ENCODE data around the gene EXOC3.

The EXOC3 gene

DNA sequence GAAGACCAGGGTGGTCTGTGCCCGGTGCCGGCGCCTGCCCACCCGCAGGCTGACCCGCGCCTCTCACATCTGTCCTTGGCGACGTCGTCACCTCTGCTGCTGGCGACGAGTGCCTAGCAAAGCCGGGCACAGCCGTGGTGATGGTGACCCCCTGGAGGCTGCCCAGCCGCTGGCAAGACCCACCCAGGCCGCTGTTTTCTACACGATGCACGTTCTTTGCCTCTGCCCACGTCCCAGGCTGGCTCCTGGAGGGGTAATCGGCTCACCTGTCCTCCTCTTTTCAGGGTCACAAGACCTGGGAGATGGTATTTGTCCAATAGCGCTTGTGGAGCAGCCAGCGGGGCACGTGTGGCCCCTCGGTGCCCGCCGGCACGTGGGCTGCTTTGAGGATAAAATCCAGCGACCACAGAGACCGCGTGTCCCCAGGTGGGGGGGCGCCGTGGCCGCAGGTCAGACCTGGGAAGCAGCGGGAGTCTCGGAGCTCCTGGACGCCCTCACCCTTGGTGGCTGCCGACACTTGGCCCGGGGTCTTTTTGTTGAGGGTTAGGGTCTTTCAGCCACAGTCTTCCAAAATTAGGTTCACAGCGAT is 51.8 kb downstream of the EXOC3 start:
- H3K9ac ChIP-seq (ENCODE audit: low read length), result no peak overlapping the region
- H3K4me3 ChIP-seq (ENCODE audit: low read depth, low read length, poor library complexity, severe bottlenecking), result no peak overlapping the region
- no peak overlapping the region for H3K27ac ChIP-seq (ENCODE audit: low read depth, low read length, poor library complexity, severe bottlenecking)
- H3K4me2 ChIP-seq (ENCODE audit: low read length), result no peak overlapping the region
- no peak for TF ChIP-seq EZH2 (IDR thresholded peaks at IDR 0.05; ENCODE audit: borderline replicate concordance, low read length)
- TF ChIP-seq, protein P1, sequence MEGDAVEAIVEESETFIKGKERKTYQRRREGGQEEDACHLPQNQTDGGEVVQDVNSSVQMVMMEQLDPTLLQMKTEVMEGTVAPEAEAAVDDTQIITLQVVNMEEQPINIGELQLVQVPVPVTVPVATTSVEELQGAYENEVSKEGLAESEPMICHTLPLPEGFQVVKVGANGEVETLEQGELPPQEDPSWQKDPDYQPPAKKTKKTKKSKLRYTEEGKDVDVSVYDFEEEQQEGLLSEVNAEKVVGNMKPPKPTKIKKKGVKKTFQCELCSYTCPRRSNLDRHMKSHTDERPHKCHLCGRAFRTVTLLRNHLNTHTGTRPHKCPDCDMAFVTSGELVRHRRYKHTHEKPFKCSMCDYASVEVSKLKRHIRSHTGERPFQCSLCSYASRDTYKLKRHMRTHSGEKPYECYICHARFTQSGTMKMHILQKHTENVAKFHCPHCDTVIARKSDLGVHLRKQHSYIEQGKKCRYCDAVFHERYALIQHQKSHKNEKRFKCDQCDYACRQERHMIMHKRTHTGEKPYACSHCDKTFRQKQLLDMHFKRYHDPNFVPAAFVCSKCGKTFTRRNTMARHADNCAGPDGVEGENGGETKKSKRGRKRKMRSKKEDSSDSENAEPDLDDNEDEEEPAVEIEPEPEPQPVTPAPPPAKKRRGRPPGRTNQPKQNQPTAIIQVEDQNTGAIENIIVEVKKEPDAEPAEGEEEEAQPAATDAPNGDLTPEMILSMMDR (IDR thresholded peaks at IDR 0.05; ENCODE audit: low read length), result no peak
- no peaks in the 10 kb centered on the region for H4K20me1 ChIP-seq (ENCODE audit: insufficient read depth, low read length)
- H3K36me3 ChIP-seq (ENCODE audit: insufficient read depth, low read length), result no peaks in the 10 kb centered on the region
- no peaks in the 10 kb centered on the region for H3K9me2 ChIP-seq (ENCODE audit: low read depth, low read length)
- no peaks in the 10 kb centered on the region for H3K9me3 ChIP-seq (ENCODE audit: low read length)
- peaks cover 14% of the 10 kb centered on the region; the same call in 1 of the 2 replicates for H3K27me3 ChIP-seq (ENCODE audit: insufficient read depth, low read length)
- H3K4me1 ChIP-seq (ENCODE audit: insufficient read depth, low read length, severe bottlenecking), result no peaks in the 10 kb centered on the region
- no peaks in the 10 kb centered on the region for H3K79me2 ChIP-seq (ENCODE audit: insufficient read depth, low read length)
- no peaks in the 10 kb centered on the region for H3F3A ChIP-seq (ENCODE audit: insufficient read depth, low read length)
- no peak overlapping the region for H2AFZ ChIP-seq (ENCODE audit: low read length)

DNA sequence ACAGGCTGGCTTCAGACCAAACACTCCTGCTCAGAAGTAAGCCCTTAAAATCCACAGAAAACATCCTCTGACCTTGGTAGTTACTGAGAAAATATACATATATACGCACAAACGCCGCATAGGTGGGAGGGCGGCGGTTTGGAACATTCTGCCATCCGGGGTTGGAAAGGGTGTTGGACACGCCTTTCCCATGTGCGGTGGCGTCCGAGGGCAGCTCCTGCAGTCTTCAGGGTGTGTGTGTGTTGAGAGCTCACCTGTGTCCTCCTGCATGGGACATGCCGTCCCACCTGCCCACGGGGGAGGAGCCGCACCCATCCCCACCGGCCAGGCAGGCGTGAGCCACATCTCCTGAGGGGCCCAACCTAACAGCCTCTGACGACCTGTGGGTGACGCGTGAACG is 53.1 kb downstream of the EXOC3 start:
- no peaks in the 10 kb centered on the region for H3K4me1 ChIP-seq (ENCODE audit: insufficient read depth, low read length, severe bottlenecking)
- H3K27ac ChIP-seq (ENCODE audit: low read depth, low read length, poor library complexity, severe bottlenecking), result no peak overlapping the region
- H4K20me1 ChIP-seq (ENCODE audit: insufficient read depth, low read length), result no peaks in the 10 kb centered on the region
- no peaks in the 10 kb centered on the region for H3K79me2 ChIP-seq (ENCODE audit: insufficient read depth, low read length)
- no peak overlapping the region for H3K4me3 ChIP-seq (ENCODE audit: low read depth, low read length, poor library complexity, severe bottlenecking)
- no peaks in the 10 kb centered on the region for H3K9me2 ChIP-seq (ENCODE audit: low read depth, low read length)
- no peaks in the 10 kb centered on the region for H3F3A ChIP-seq (ENCODE audit: insufficient read depth, low read length)
- H3K36me3 ChIP-seq (ENCODE audit: insufficient read depth, low read length), result no peaks in the 10 kb centered on the region
- TF ChIP-seq, protein P1 (IDR thresholded peaks at IDR 0.05; ENCODE audit: low read length), result no peak
- TF ChIP-seq EZH2 (IDR thresholded peaks at IDR 0.05; ENCODE audit: borderline replicate concordance, low read length), result no peak
- no peak overlapping the region for H3K9ac ChIP-seq (ENCODE audit: low read length)
- H2AFZ ChIP-seq (ENCODE audit: low read length), result no peak overlapping the region
- no peaks in the 10 kb centered on the region for H3K9me3 ChIP-seq (ENCODE audit: low read length)
- H3K27me3 ChIP-seq (ENCODE audit: insufficient read depth, low read length), result peaks cover 14% of the 10 kb centered on the region; the same call in 1 of the 2 replicates
- H3K4me2 ChIP-seq (ENCODE audit: low read length), result no peak overlapping the region

DNA sequence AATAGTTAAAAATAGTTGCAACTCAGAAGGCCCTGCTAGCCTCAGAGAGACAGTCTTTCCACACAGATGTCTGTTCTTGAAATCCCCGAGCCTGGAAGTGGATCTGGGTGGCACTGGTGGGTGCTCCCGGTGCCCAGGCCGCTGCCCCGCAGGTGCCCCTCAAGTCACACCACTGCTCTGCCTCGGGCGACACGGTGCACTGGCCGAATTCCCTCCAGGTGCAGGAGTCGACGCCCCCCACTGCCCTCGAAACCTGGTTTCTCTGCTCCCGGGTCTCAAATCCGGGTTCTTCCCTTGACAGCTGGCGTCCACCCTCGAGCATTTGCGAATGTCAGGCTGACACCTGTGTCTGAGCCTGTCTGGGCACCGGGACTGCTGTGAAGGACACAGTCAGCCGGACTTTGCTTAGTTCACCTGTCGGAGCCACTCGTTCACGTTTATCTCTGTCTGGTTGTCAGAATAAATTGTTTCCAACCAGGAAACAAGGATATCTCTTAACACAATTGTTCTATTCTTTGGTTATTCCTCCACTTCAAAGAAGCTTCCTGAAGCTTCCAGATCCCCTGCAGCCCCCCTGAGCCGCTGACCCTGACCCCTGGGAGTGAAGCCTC is 54.2 kb downstream of the EXOC3 start:
- TF ChIP-seq, protein P1 (IDR thresholded peaks at IDR 0.05; ENCODE audit: low read length), result no peak
- no peak for TF ChIP-seq EZH2 (IDR thresholded peaks at IDR 0.05; ENCODE audit: borderline replicate concordance, low read length)
- H3K4me3 ChIP-seq (ENCODE audit: low read depth, low read length, poor library complexity, severe bottlenecking), result no peak overlapping the region
- H3K27me3 ChIP-seq (ENCODE audit: insufficient read depth, low read length), result peaks cover 14% of the 10 kb centered on the region; the same call in 1 of the 2 replicates
- no peak overlapping the region for H3K9ac ChIP-seq (ENCODE audit: low read length)
- no peaks in the 10 kb centered on the region for H3F3A ChIP-seq (ENCODE audit: insufficient read depth, low read length)
- no peaks in the 10 kb centered on the region for H4K20me1 ChIP-seq (ENCODE audit: insufficient read depth, low read length)
- H2AFZ ChIP-seq (ENCODE audit: low read length), result no peak overlapping the region
- H3K9me2 ChIP-seq (ENCODE audit: low read depth, low read length), result no peaks in the 10 kb centered on the region
- no peaks in the 10 kb centered on the region for H3K79me2 ChIP-seq (ENCODE audit: insufficient read depth, low read length)
- H3K4me1 ChIP-seq (ENCODE audit: insufficient read depth, low read length, severe bottlenecking), result no peaks in the 10 kb centered on the region
- no peaks in the 10 kb centered on the region for H3K9me3 ChIP-seq (ENCODE audit: low read length)
- no peak overlapping the region for H3K4me2 ChIP-seq (ENCODE audit: low read length)
- H3K36me3 ChIP-seq (ENCODE audit: insufficient read depth, low read length), result no peaks in the 10 kb centered on the region
- H3K27ac ChIP-seq (ENCODE audit: low read depth, low read length, poor library complexity, severe bottlenecking), result no peak overlapping the region

Data from OCI-LY1 (cell line).